ENCODE data around the gene TPST1.
"Not testable (repeated sequence)": the region's sequence is repeated elsewhere in the genome, so short reads cannot be mapped to it uniquely, and the experiment has no call there.

Gene TPST1

GRCh38 chr7:66323114-66323796, 118.1 kb downstream of the TPST1 start:
- no peaks in the 10 kb centered on the region for H3K27me3 ChIP-seq (replicated peaks)
- H3K36me3 ChIP-seq (replicated peaks): no peaks in the 10 kb centered on the region
- in situ Hi-C loops (cut with HindIII; ENCODE audit: low pct_ligation_motif_present, low sequenced_read_pairs): no loop called here
- no peak overlapping the region for H3K4me3 ChIP-seq (ENCODE audit: low read depth, low read length)
- DNase-seq: no peak
- TF ChIP-seq, protein P1, sequence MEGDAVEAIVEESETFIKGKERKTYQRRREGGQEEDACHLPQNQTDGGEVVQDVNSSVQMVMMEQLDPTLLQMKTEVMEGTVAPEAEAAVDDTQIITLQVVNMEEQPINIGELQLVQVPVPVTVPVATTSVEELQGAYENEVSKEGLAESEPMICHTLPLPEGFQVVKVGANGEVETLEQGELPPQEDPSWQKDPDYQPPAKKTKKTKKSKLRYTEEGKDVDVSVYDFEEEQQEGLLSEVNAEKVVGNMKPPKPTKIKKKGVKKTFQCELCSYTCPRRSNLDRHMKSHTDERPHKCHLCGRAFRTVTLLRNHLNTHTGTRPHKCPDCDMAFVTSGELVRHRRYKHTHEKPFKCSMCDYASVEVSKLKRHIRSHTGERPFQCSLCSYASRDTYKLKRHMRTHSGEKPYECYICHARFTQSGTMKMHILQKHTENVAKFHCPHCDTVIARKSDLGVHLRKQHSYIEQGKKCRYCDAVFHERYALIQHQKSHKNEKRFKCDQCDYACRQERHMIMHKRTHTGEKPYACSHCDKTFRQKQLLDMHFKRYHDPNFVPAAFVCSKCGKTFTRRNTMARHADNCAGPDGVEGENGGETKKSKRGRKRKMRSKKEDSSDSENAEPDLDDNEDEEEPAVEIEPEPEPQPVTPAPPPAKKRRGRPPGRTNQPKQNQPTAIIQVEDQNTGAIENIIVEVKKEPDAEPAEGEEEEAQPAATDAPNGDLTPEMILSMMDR (IDR thresholded peaks at IDR 0.05; ENCODE audit: low read depth, low read length, missing control alignments): no peak
- H3K27ac ChIP-seq: no peak overlapping the region

DNA sequence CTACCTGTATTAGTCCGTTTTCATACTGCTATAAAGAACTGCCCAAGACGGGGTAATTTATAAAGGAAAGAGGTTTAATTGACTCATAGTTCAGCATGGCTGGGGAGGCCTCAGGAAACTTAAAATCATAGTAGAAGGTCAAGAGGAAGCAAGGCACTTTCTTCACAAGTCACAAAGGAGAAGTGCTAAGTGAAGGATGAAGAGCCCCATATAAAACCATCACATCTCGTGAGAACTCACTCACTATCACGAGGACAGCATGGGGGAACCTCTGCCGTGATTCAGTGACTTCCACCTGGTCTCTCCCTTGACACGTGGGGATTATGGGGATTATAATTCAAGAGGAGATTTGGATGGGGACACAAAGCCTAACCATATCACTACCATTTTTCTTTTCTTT, 119.9 kb downstream of the TPST1 start:
- H3K27me3 ChIP-seq (replicated peaks); H3K4me3 ChIP-seq (ENCODE audit: low read depth, low read length); H3K27ac ChIP-seq; in situ Hi-C loops (cut with HindIII; ENCODE audit: low pct_ligation_motif_present, low sequenced_read_pairs); H3K36me3 ChIP-seq (replicated peaks); DNase-seq: not testable (repeated sequence)

DNA sequence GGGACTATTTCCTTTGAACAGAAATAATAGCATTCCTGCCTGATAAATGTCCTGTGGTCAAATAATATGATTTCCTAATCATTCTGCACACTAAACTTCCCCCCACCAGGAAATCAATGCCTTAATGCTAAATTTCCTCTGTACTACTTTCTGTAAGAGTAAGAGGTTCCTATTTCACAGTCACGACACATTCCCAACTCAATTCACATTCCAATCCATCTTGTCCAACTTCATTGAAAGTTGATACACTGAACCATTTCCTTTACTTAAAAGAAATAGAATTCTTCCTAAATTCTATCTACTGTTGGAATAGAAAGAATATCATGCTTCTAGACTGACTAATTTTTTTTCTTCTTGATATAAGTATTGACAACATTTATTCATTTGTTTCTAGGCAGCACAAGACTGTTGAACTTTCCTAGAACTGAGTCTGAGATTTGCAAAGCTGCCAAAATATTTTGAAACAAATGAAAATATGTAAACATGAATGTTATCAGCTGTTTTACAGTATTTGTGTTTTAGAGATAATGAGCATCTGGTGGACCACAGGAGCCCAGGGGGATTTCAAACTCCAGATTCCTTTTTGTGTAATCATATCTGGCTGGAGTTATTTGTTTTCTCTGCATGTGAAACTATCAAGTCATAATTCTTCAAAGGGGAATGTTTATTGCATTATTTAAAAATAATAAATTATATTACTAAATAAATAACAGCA, 121.5 kb downstream of the TPST1 start:
- TF ChIP-seq, protein P1 (IDR thresholded peaks at IDR 0.05; ENCODE audit: low read depth, low read length, missing control alignments): no peak
- H3K27me3 ChIP-seq (replicated peaks): no peaks in the 10 kb centered on the region
- DNase-seq: peak; percentile 87
- H3K27ac ChIP-seq: peak overlapping the region; percentile 61
- in situ Hi-C loops (cut with HindIII; ENCODE audit: low pct_ligation_motif_present, low sequenced_read_pairs): no loop called here
- H3K36me3 ChIP-seq (replicated peaks): no peaks in the 10 kb centered on the region
- no peak overlapping the region for H3K4me3 ChIP-seq (ENCODE audit: low read depth, low read length)

DNA sequence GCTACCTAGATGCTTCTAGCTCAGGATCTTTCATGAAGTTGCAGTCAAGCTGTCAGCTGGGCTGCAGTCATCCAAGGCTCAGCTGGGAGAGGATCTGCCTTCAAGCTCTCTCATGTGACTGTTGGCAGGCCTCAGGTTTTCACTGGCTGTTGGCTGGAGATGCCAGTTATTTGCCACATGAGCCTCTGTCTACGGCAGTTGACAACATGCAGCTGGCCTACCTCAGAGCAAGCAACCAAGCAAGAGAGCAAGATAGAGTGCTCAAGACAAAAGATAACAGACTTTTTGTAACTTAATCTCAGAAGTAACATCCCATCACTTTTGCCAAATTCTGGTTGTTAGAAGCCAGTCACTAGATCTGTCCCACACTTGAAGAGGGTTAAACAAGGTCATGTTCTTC, 125.8 kb downstream of the TPST1 start:
- Histone ChIP-seq H3K27ac (no peak overlapping the region), H3K27me3 (replicated peaks) (no peaks in the 10 kb centered on the region), H3K4me3 (ENCODE audit: low read depth, low read length) (no peak overlapping the region), H3K36me3 (replicated peaks) (no peaks in the 10 kb centered on the region)
- in situ Hi-C loops (cut with HindIII; ENCODE audit: low pct_ligation_motif_present, low sequenced_read_pairs): no loop called here
- TF ChIP-seq, protein P1 (IDR thresholded peaks at IDR 0.05; ENCODE audit: low read depth, low read length, missing control alignments): no peak
- DNase-seq: no peak

DNA sequence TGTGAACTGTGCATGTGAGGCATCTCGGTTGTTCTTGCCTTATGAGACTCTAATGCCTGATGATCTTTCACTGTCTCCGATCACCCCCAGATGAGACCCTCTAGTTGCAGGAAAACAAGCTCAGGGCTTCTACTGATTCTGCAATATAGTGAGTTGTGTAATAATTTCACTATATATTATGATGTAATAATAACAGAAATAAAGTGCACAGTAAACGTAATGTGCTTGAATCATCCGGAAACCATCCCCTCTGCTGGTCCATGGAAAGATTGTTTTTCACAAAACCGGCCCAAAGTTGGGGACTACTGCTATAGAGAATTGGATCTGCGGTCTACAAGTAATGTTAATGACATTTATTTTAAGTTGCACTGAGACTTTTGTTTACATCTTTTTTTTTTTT, 126.7 kb downstream of the TPST1 start:
- H3K36me3 ChIP-seq (replicated peaks): no peaks in the 10 kb centered on the region
- H3K4me3 ChIP-seq (ENCODE audit: low read depth, low read length): no peak overlapping the region
- H3K27ac ChIP-seq: no peak overlapping the region
- TF ChIP-seq, protein P1 (IDR thresholded peaks at IDR 0.05; ENCODE audit: low read depth, low read length, missing control alignments): no peak
- DNase-seq: no peak
- in situ Hi-C loops (cut with HindIII; ENCODE audit: low pct_ligation_motif_present, low sequenced_read_pairs): no loop called here
- H3K27me3 ChIP-seq (replicated peaks): no peaks in the 10 kb centered on the region

GRCh38 chr7:66333443-66333842, 128.3 kb downstream of the TPST1 start:
- in situ Hi-C loops (cut with HindIII; ENCODE audit: low pct_ligation_motif_present, low sequenced_read_pairs): no loop called here
- DNase-seq: no peak
- TF ChIP-seq, protein P1 (IDR thresholded peaks at IDR 0.05; ENCODE audit: low read depth, low read length, missing control alignments): no peak

More at GRCh38 chr7:66333443-66333842, 128.3 kb downstream of the TPST1 start:
- H3K36me3 ChIP-seq (replicated peaks): no peaks in the 10 kb centered on the region
- H3K27me3 ChIP-seq (replicated peaks): no peaks in the 10 kb centered on the region
- H3K27ac ChIP-seq: no peak overlapping the region
- H3K4me3 ChIP-seq (ENCODE audit: low read depth, low read length): no peak overlapping the region
